Measurements from ENCODE around the gene MSANTD4. TPM values are rescaled to one million over a fixed set of nuclear protein-coding genes. Genes with fewer than 3 reads are reported as not detected.

Gene MSANTD4
- total and polyA plus RNA-seq, 2 donors (not counting 3 experiments of a cell fraction or from before 2014, with no cell fraction given): 3.9 to 15.0 TPM

- ChIA-PET CTCF (interaction anchor here (1.5 to 1.7 kb wide), 2 partner anchors 10 to 16 kb away, joined by 4 to 5 read pairs; partner anchors contain the start of genes AASDHPPT and KBTBD3), POLR2A (interaction anchor here (0.6 kb wide), 1 partner anchor 12 kb away, joined by 4 read pairs; no protein-coding TSS in a partner anchor)
- H2AFZ ChIP-seq (ENCODE audit: low read depth, low read length): no peak overlapping the region
- no peaks in the 10 kb centered on the region for H3K27me3 ChIP-seq (ENCODE audit: control insufficient read depth in 2 of 2, insufficient read depth in 2 of 2, low read length in 2 of 2)
- no peak overlapping the region for H3K27ac ChIP-seq (ENCODE audit: insufficient read depth, low read depth, low read length)
- no TSS peak for BruUV-seq (replicated peaks)
- no peaks in the 10 kb centered on the region for H3K36me3 ChIP-seq (ENCODE audit: control insufficient read depth in 2 of 2, extremely low read depth in 1 of 2, insufficient read depth in 2 of 2, low read length in 2 of 2)
- H3K4me1 ChIP-seq (ENCODE audit: control insufficient read depth, extremely low read depth, insufficient read depth, low read length): no peaks in the 10 kb centered on the region
- no peak for TF ChIP-seq EZH2 (IDR thresholded peaks at IDR 0.05; ENCODE audit: borderline replicate concordance, low read depth, low read length, severe bottlenecking)
- no peak for TF ChIP-seq JUN (IDR thresholded peaks at IDR 0.05; ENCODE audit: borderline replicate concordance, insufficient read depth, insufficient read length, low read depth)
- TF ChIP-seq CTCF (IDR thresholded peaks at IDR 0.05; ENCODE audit: extremely low read depth in 1 of 2, insufficient read depth in 1 of 2, low read depth in 1 of 2, low read length in 2 of 2): no peak
- TF ChIP-seq MYC (IDR thresholded peaks at IDR 0.05; ENCODE audit: low read depth, low read length): no peak
- TF ChIP-seq FOS (IDR thresholded peaks at IDR 0.05; ENCODE audit: borderline replicate concordance, insufficient read depth, low read length): no peak
- TF ChIP-seq POLR2AphosphoS5 (IDR thresholded peaks at IDR 0.05; ENCODE audit: insufficient read depth, low read depth, low read length): no peak
- TF ChIP-seq MAX (IDR thresholded peaks at IDR 0.05; ENCODE audit: insufficient read depth, insufficient read length): no peak
- TF ChIP-seq GATA2 (IDR thresholded peaks at IDR 0.05; ENCODE audit: insufficient read depth, insufficient read length, low read depth, low read length): no peak
- no peak for TF ChIP-seq POLR2A (IDR thresholded peaks at IDR 0.05; ENCODE audit: low read depth, low read length)
- no peak overlapping the region for H3K9ac ChIP-seq (replicated peaks; ENCODE audit: extremely low read depth, insufficient read depth, low read length)
- no peaks in the 10 kb centered on the region for H3K9me1 ChIP-seq (replicated peaks; ENCODE audit: control insufficient read depth, extremely low read depth, insufficient read depth, low read length)
- no peak for DNase-seq (ENCODE audit: low read depth, low spot score)
- dilution Hi-C loops (cut with MboI; ENCODE audit: extremely low pct_ligation_motif_present, low sequenced_read_pairs) (no loop called here), intact Hi-C loops (cut with micrococcal nuclease) (no loop called here)
- no peak for FAIRE-seq
- H3K79me2 ChIP-seq (ENCODE audit: control insufficient read depth, insufficient read depth, low read length): no peaks in the 10 kb centered on the region
- no peak overlapping the region for H3K4me2 ChIP-seq (ENCODE audit: insufficient read depth, low read length)
- no peak overlapping the region for H3K4me3 ChIP-seq (replicated peaks in 1 of 3; ENCODE audit: insufficient read depth in 1 of 3, low read depth in 1 of 3, low read length in 3 of 3)
- no peaks in the 10 kb centered on the region for H4K20me1 ChIP-seq (replicated peaks; ENCODE audit: control insufficient read depth, extremely low read depth, insufficient read depth, low read length)
- H3K9me3 ChIP-seq (replicated peaks; ENCODE audit: control insufficient read depth, insufficient read depth, low read length): no peaks in the 10 kb centered on the region
These were observed 39.3 kb upstream of the MSANTD4 start for GRCh38 chr11:106061249-106061784.

All from endothelial cell of umbilical vein (primary cell).